HG03432 (cell line): ENCODE data around the gene RBP7.

Source experiments
- ATAC-seq: cut with Tn5 transposase; IDR thresholded peaks from one replicate; pipeline ENCODE4 v1.9.1; 2021; ENCODE audit warnings: mild to moderate bottlenecking, moderate library complexity; ENCODE audit not compliant: unreplicated experiment

The RBP7 gene

GRCh38 chr1:10064416-10065343 is 67.7 kb downstream of the RBP7 start:
- ATAC-seq, result no peak

GRCh38 chr1:10065344-10065685 is 68.3 kb downstream of the RBP7 start:
- ATAC-seq, result no peak
